Endometrium (tissue), 2 donors: ENCODE results near the gene DPP6.

Source experiments
- FAIRE-seq: peaks from 2 replicates; lab custom pipeline; 2012; peaks lifted over from hg19 to GRCh38; lab: Jason Lieb, UNC
- donor health status: control.
- donor health status: control.

DPP6 gene

GRCh38 chr7:154598396-154598795 lies 546.2 kb downstream of the DPP6 start:
- no peak for FAIRE-seq

GRCh38 chr7:154598864-154599263 lies 546.7 kb downstream of the DPP6 start:
- no peak for FAIRE-seq

GRCh38 chr7:154610903-154611302 lies 558.7 kb downstream of the DPP6 start:
- no peak for FAIRE-seq

- no peak for FAIRE-seq
Observed at GRCh38 chr7:154613811-154614210, 561.6 kb downstream of the DPP6 start.

GRCh38 chr7:154620141-154620755 lies 568.0 kb downstream of the DPP6 start:
- FAIRE-seq, result no peak

- no peak for FAIRE-seq
Observed at GRCh38 chr7:154623399-154623798, 571.2 kb downstream of the DPP6 start.

- no peak for FAIRE-seq
Observed at GRCh38 chr7:154627646-154628290, 575.6 kb downstream of the DPP6 start.

GRCh38 chr7:154628556-154628955 lies 576.4 kb downstream of the DPP6 start:
- FAIRE-seq, result no peak

GRCh38 chr7:154631162-154631561 lies 579.0 kb downstream of the DPP6 start:
- FAIRE-seq, result no peak

- FAIRE-seq, result no peak
Observed at GRCh38 chr7:154633641-154634040, 581.4 kb downstream of the DPP6 start.

- FAIRE-seq, result no peak
Observed at GRCh38 chr7:154638286-154638685, 586.1 kb downstream of the DPP6 start.

GRCh38 chr7:154640266-154640865 lies 588.2 kb downstream of the DPP6 start:
- no peak for FAIRE-seq

GRCh38 chr7:154640917-154641316 lies 588.7 kb downstream of the DPP6 start:
- no peak for FAIRE-seq

- no peak for FAIRE-seq
Observed at GRCh38 chr7:154644366-154644765, 592.2 kb downstream of the DPP6 start.

GRCh38 chr7:154646126-154647013 lies 594.2 kb downstream of the DPP6 start:
- no peak for FAIRE-seq

GRCh38 chr7:154647625-154648024 lies 595.4 kb downstream of the DPP6 start:
- FAIRE-seq, result no peak

- FAIRE-seq, result no peak
Observed at GRCh38 chr7:154649015-154649414, 596.8 kb downstream of the DPP6 start.

GRCh38 chr7:154649434-154649833 lies 597.2 kb downstream of the DPP6 start:
- FAIRE-seq, result no peak

GRCh38 chr7:154650275-154650674 lies 598.1 kb downstream of the DPP6 start:
- no peak for FAIRE-seq

- FAIRE-seq, result no peak
Observed at GRCh38 chr7:154651501-154651900, 599.3 kb downstream of the DPP6 start.

GRCh38 chr7:154652564-154652963 lies 600.4 kb downstream of the DPP6 start:
- no peak for FAIRE-seq

- no peak for FAIRE-seq
Observed at GRCh38 chr7:154653281-154653680, 601.1 kb downstream of the DPP6 start.

GRCh38 chr7:154656618-154657017 lies 604.4 kb downstream of the DPP6 start:
- FAIRE-seq, result no peak
